ENCODE measurements around the gene SCG5. TPM values are rescaled to one million over a fixed set of nuclear protein-coding genes. Genes with fewer than 3 reads are reported as not detected.

Gene SCG5
- total RNA-seq, 6 experiments from 2014 or later, result 2.6 to 18.3 (median 4.4) TPM

GRCh38 chr15:32636410-32636809 lies 5.1 kb upstream of the SCG5 start:
- intact Hi-C loops (cut with DNase I), result no loop called here
- Histone ChIP-seq H3K9me3 (no peaks in the 10 kb centered on the region), H3K27ac (no peak overlapping the region), H3K36me3 (no peaks in the 10 kb centered on the region), H3K4me3 (no peak overlapping the region), H3K27me3 (no peaks in the 10 kb centered on the region), H3K4me1 (no peaks in the 10 kb centered on the region)
- 97% methylated on average over 3 of the region's 3 CpGs for WGBS (ENCODE audit: insufficient coverage, low coverage, low lambda C conversion rate, missing lambda C conversion rate)
- no peak for ATAC-seq
- TF ChIP-seq POLR2A (IDR thresholded peaks at IDR 0.05) (no peak), CTCF (IDR thresholded peaks at IDR 0.05) (no peak)
- DNase-seq, result no peak

GRCh38 chr15:32636908-32637567 lies 4.5 kb upstream of the SCG5 start:
- no peak for ATAC-seq

GRCh38 chr15:32637704-32638103 lies 3.8 kb upstream of the SCG5 start:
- no peaks in the 10 kb centered on the region for H3K36me3 ChIP-seq
- WGBS (ENCODE audit: insufficient coverage, low coverage, low lambda C conversion rate, missing lambda C conversion rate), result 92% methylated on average over 1 of the region's 1 CpG
- H3K4me1 ChIP-seq, result no peaks in the 10 kb centered on the region
- DNase-seq, result no peak
- H3K27ac ChIP-seq, result no peak overlapping the region
- H3K4me3 ChIP-seq, result no peak overlapping the region
- TF ChIP-seq CTCF (IDR thresholded peaks at IDR 0.05) (no peak), POLR2A (IDR thresholded peaks at IDR 0.05) (no peak)
- no peak for ATAC-seq
- no peaks in the 10 kb centered on the region for H3K9me3 ChIP-seq
- no peaks in the 10 kb centered on the region for H3K27me3 ChIP-seq
- intact Hi-C loops (cut with DNase I), result no loop called here

More at GRCh38 chr15:32636908-32637567, 4.5 kb upstream of the SCG5 start:
- WGBS (ENCODE audit: insufficient coverage, low coverage, low lambda C conversion rate, missing lambda C conversion rate), result 93% methylated on average over 8 of the region's 8 CpGs
- no peak for TF ChIP-seq CTCF (IDR thresholded peaks at IDR 0.05)
- no peak for TF ChIP-seq POLR2A (IDR thresholded peaks at IDR 0.05)
- Histone ChIP-seq H3K4me3 (no peak overlapping the region), H3K9me3 (no peaks in the 10 kb centered on the region), H3K36me3 (no peaks in the 10 kb centered on the region), H3K27ac (no peak overlapping the region), H3K4me1 (no peaks in the 10 kb centered on the region), H3K27me3 (no peaks in the 10 kb centered on the region)
- intact Hi-C loops (cut with DNase I), result no loop called here
- no peak for DNase-seq

GRCh38 chr15:32642667-32643435 lies 1.3 kb downstream of the SCG5 start:
- Histone ChIP-seq H3K36me3 (no peaks in the 10 kb centered on the region), H3K27me3 (no peaks in the 10 kb centered on the region), H3K27ac (no peak overlapping the region), H3K9me3 (no peaks in the 10 kb centered on the region), H3K4me3 (no peak overlapping the region), H3K4me1 (no peaks in the 10 kb centered on the region)
- TF ChIP-seq CTCF (IDR thresholded peaks at IDR 0.05) (no peak), POLR2A (IDR thresholded peaks at IDR 0.05) (no peak)
- intact Hi-C loops (cut with DNase I), result no loop called here
- DNase-seq, result no peak
- 65% methylated on average over 5 of the region's 5 CpGs for WGBS (ENCODE audit: insufficient coverage, low coverage, low lambda C conversion rate, missing lambda C conversion rate)
- ATAC-seq, result no peak

Data from right lobe of liver (tissue), 6 donors.